K562 (cell line): ENCODE results near the gene MGRN1. TPM values are rescaled to one million over a fixed set of nuclear protein-coding genes. Genes with fewer than 3 reads are reported as not detected.

ENCODE experiments used
- AFF4 ChIP-seq: sonication (generic); formaldehyde crosslinking; IDR thresholded peaks from 2 replicates; pipeline ENCODE4 v1.8.0; 2023; ENCODE audit warnings: mild to moderate bottlenecking, missing genetic modification reagents
- ARID3B ChIP-seq: fragments of 250-450 bp; sonication (Bioruptor Pico); IDR thresholded peaks from 2 replicates; pipeline ENCODE4 v1.4.0; 2020; ENCODE audit warnings: borderline replicate concordance
- E2F4 ChIP-seq: sonication (generic); formaldehyde crosslinking; IDR thresholded peaks from 2 replicates; pipeline ENCODE4 v1.8.0; 2022; ENCODE audit warnings: mild to moderate bottlenecking, low read depth, missing genetic modification reagents
- JUN ChIP-seq, 2 experiments: sonication (generic) in 1 of 2; formaldehyde crosslinking in 1 of 2; IDR thresholded peaks; 2 replicates each; pipeline versions ENCODE4 v1.6.1 to v1.8.0; 2012 to 2022; ENCODE audit warnings: borderline replicate concordance in 2 of 2, mild to moderate bottlenecking in 2 of 2, improper control_type of control experiment in 1 of 2, low read depth in 1 of 2, low read length in 1 of 2, missing genetic modification reagents in 1 of 2
- KAT7 ChIP-seq: sonication (generic); formaldehyde crosslinking; IDR thresholded peaks from 2 replicates; pipeline ENCODE4 v1.8.0; 2022; ENCODE audit warnings: missing genetic modification reagents, mild to moderate bottlenecking, borderline replicate concordance
- NCOA1 ChIP-seq: fragments of 450-650 bp; IDR thresholded peaks from 2 replicates; pipeline ENCODE4 v1.6.1; 2016; ENCODE audit warnings: low read depth
- PPARD ChIP-seq: fragments of 250-450 bp; sonication (Bioruptor Pico); IDR thresholded peaks from 2 replicates; pipeline ENCODE4 v1.8.0; 2022; ENCODE audit warnings: inconsistent platforms, mild to moderate bottlenecking, moderate library complexity
- SIX5 ChIP-seq, 2 experiments: IDR thresholded peaks; 2 replicates each; pipeline ENCODE4 v1.6.1; 2011; ENCODE audit warnings: low read length in 2 of 2, borderline replicate concordance in 1 of 2, low read depth in 1 of 2, mild to moderate bottlenecking in 1 of 2, moderate library complexity in 1 of 2; ENCODE audit not compliant: insufficient read depth in 1 of 2
- SOX6 ChIP-seq: fragments of 450-650 bp; IDR thresholded peaks from 2 replicates; pipeline ENCODE4 v1.6.1; 2014; ENCODE audit warnings: mild to moderate bottlenecking
- THRAP3 ChIP-seq: fragments of 450-650 bp; IDR thresholded peaks from 2 replicates; pipeline ENCODE4 v1.6.1; 2016; ENCODE audit warnings: mild to moderate bottlenecking, inconsistent platforms, borderline replicate concordance
- ZBED1 ChIP-seq: IDR thresholded peaks from 2 replicates; pipeline ENCODE4 v1.6.1; 2014
- ZBTB49 ChIP-seq: sonication (generic); formaldehyde crosslinking; IDR thresholded peaks from 2 replicates; pipeline ENCODE4 v1.8.0; 2022; ENCODE audit warnings: missing genetic modification reagents, mild to moderate bottlenecking, borderline replicate concordance
- ZNF134 ChIP-seq: fragments of 250-450 bp; sonication (Bioruptor Pico); conservative IDR thresholded peaks from 2 replicates; pipeline ENCODE4 v1.4.0; 2020
- polyA plus RNA-seq, 8 experiments: library from polyadenylated mRNA; depleted of rRNA in 4 of 8; stranded (reverse) in 5 of 8; unstranded in 3 of 8; fragments of >200 nt; fragmentation: Nextera tagmentation in 2 of 8; fragmentation: Illumina TruSeq in 1 of 8; extraction: Ambion mirVana in 2 of 8; extraction: Trizol in 1 of 8; gene quantifications; 2 replicates each; pipeline versions ENCODE4 v1.2.1 to v1.2.3, GENCODE V29; 2011 to 2014; ENCODE audit warnings: inconsistent platforms in 1 of 8, missing spikeins in 1 of 8
- total RNA-seq, 7 experiments: library from RNA; depleted of rRNA in 6 of 7; stranded (reverse); fragments of >200 nt in 6 of 7; fragmentation: Illumina TruSeq in 2 of 7; extraction: Trizol in 2 of 7; gene quantifications; 2 replicates each; pipeline versions ENCODE4 v1.2.1 to v1.2.3, GENCODE V29; 2011 to 2021; ENCODE audit warnings: low replicate concordance in 1 of 7

Gene MGRN1
- total and polyA plus RNA-seq, 9 of the 15 experiments (the other 6 are each of a cell fraction or from before 2014, with no cell fraction given): 0.15 to 37.9 (median 6.0) TPM

- peak; percentile 61; the same call in 1 of the 2 replicates for TF ChIP-seq AFF4
- TF ChIP-seq ZNF134: no peak
- TF ChIP-seq ZBED1: no peak
- no peak for TF ChIP-seq ARID3B (CRISPR knock-in tag)
- peak; percentile 30 to 41; a peak in 3 of 4 replicates for TF ChIP-seq SIX5 (IDR thresholded peaks at IDR 0.05; ENCODE audit: borderline replicate concordance in 1 of 2, insufficient read depth in 1 of 2, low read depth in 1 of 2, low read length in 2 of 2)
- TF ChIP-seq E2F4 (CRISPR knock-in tag): 0 out of 2 replicates have a peak, but pooled peaks have one; percentile 61
- TF ChIP-seq JUN (IDR thresholded peaks at IDR 0.05; ENCODE audit: borderline replicate concordance, low read depth, low read length): peak; percentile 40; the same call in 1 of the 2 replicates
- no peak for TF ChIP-seq JUN (CRISPR knock-in tag; IDR thresholded peaks at IDR 0.05; ENCODE audit: borderline replicate concordance)
- TF ChIP-seq PPARD: no peak
- TF ChIP-seq ZBTB49: no peak
- no peak; the same call in 1 of the 2 replicates for TF ChIP-seq KAT7 (CRISPR knock-in tag)
- no peak for TF ChIP-seq SOX6
- TF ChIP-seq THRAP3: no peak
- peak; percentile 24; the same call in 1 of the 2 replicates for TF ChIP-seq NCOA1
Observed at GRCh38 chr16:4734063-4734729, 109.6 kb downstream of the MGRN1 start, which contains the start of the genes ANKS3 and DNAAF8 (continued).
